Esophagus (tissue), 2 donors: ENCODE results near the gene ALB. TPM values are rescaled to one million over a fixed set of nuclear protein-coding genes. Genes with fewer than 3 reads are reported as not detected.

ENCODE experiments used
- H3K27ac ChIP-seq, 2 donors: one replicate each; pipeline ENCODE4 v1.5.1; 2013; ENCODE audit warnings: low read depth in 2 of 2, mild to moderate bottlenecking in 2 of 2, inconsistent platforms in 1 of 2, low read length in 1 of 2, moderate library complexity in 1 of 2
- H3K27me3 ChIP-seq, 2 donors: one replicate each; pipeline ENCODE4 v1.6.1; 2013; ENCODE audit warnings: low read length in 2 of 2, control low read depth in 1 of 2, mild to moderate bottlenecking in 1 of 2; ENCODE audit not compliant: insufficient read depth in 2 of 2, control insufficient read depth in 1 of 2
- H3K36me3 ChIP-seq, 2 donors: one replicate each; pipeline ENCODE4 v1.6.1; 2013; ENCODE audit warnings: low read length in 1 of 2; ENCODE audit not compliant: control insufficient read depth in 2 of 2, insufficient read depth in 2 of 2
- H3K4me1 ChIP-seq, 2 donors: one replicate each; pipeline ENCODE4 v1.6.1; 2013; ENCODE audit warnings: low read length in 1 of 2; ENCODE audit not compliant: control insufficient read depth in 2 of 2, insufficient read depth in 2 of 2
- H3K4me3 ChIP-seq, 2 donors: one replicate each; pipeline ENCODE4 v1.5.1; 2013; ENCODE audit warnings: low read length in 2 of 2, mild to moderate bottlenecking in 2 of 2, low read depth in 1 of 2, moderate library complexity in 1 of 2
- H3K9me3 ChIP-seq, 2 donors: one replicate each; pipeline ENCODE4 v1.6.1; 2013; ENCODE audit warnings: mild to moderate bottlenecking in 2 of 2, low read depth in 1 of 2, low read length in 1 of 2, moderate library complexity in 1 of 2; ENCODE audit not compliant: control insufficient read depth in 2 of 2, insufficient read depth in 1 of 2
- WGBS, 2 donors: extraction: QIAGEN DNeasy Blood & Tissue Kit; methylation state at CpG; one replicate each; pipeline ENCODE4 v1.1.7; 2013; 5-methylcytosine and 5-hydroxymethylcytosine counted together
- polyA plus RNA-seq, 2 donors: library from polyadenylated mRNA; stranded (reverse); fragments of 200-250 nt; gene quantifications; one replicate each; pipeline ENCODE4 v1.2.3, GENCODE V29; 2013
- donor health status: healthy with polysubstance abuse.
- donor health status: Bipolar disorder and iron deficiency.

ALB gene
- polyA plus RNA-seq, 2 donors, result 0.05 to 0.08 TPM

DNA sequence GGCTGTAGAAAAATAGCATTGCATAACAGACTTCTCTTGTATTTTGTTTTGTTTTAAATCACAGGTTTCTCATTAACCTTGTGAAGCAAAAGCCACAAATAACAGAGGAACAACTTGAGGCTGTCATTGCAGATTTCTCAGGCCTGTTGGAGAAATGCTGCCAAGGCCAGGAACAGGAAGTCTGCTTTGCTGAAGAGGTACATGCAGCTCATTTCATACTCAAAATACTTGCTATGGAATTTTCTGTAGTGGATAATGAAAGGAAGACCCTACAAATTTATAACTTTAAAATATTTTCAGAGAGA, 49.6 kb downstream of the ALB start:
- Histone ChIP-seq H3K27ac (no peak overlapping the region), H3K4me3 (no peak overlapping the region), H3K27me3 (no peaks in the 10 kb centered on the region), H3K36me3 (no peaks in the 10 kb centered on the region), H3K4me1 (peaks cover 0 to 3% of the 10 kb centered on the region in 2 donors), H3K9me3 (no peaks in the 10 kb centered on the region)

GRCh38 chr4:73454920-73455319, 50.8 kb downstream of the ALB start:
- H3K27ac ChIP-seq, result no peak overlapping the region
- no peaks in the 10 kb centered on the region for H3K36me3 ChIP-seq
- no peaks in the 10 kb centered on the region for H3K9me3 ChIP-seq
- H3K27me3 ChIP-seq, result no peaks in the 10 kb centered on the region
- no peak overlapping the region for H3K4me3 ChIP-seq
- H3K4me1 ChIP-seq, result peaks cover 0 to 3% of the 10 kb centered on the region in 2 donors
- WGBS, 2 donors, result 81 to 84% methylated on average over 3 of the region's 3 CpGs

- Histone ChIP-seq H3K4me1 (no peaks in the 10 kb centered on the region), H3K27ac (no peak overlapping the region), H3K9me3 (no peaks in the 10 kb centered on the region), H3K36me3 (no peaks in the 10 kb centered on the region), H3K4me3 (no peak overlapping the region), H3K27me3 (no peaks in the 10 kb centered on the region)
- 75 to 88% methylated on average over 5 of the region's 5 CpGs for WGBS, 2 donors
These were observed 52.3 kb downstream of the ALB start for GRCh38 chr4:73456177-73457022.

DNA sequence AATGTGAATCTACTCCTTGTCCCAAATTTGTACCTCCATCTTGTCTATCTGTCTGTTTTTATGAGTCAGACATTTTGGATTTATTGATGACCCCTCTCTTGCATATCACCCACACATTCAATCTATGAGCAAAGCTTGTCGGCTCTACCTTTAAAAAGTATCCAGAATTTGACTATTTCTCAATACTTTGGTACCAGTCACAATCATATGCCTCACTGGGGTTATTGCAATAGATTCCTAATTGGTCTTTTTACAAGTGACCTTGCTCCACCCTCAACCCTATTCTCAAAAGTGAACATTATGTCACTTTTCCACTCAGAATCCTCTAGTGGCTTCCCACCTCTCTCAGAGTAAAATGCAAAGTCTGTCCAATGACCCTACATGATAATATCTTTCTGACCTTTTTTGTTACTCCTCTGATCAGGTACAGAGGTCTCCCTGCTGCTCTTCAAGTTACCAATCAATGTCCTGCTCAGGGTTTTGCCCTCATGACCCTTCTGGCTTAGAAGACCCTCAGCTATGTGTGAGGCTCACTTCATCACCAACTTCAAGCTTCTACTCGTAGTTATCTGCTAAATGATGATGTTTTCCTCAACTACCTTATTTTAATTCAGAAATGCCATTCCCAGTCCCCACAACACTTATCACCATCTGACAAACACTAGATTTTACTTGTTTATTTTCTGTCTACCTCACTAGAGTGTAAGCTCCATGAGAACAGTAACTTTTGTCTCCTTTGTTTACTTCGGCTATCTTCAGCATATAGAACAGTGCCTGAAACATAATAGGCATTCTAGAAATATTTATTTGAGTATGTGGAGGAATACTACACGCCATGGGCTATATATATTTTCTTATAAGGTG, 54.3 kb downstream of the ALB start:
- Histone ChIP-seq H3K9me3 (no peaks in the 10 kb centered on the region), H3K27me3 (no peaks in the 10 kb centered on the region), H3K4me1 (no peaks in the 10 kb centered on the region), H3K27ac (no peak overlapping the region), H3K36me3 (no peaks in the 10 kb centered on the region), H3K4me3 (no peak overlapping the region)
- 81 to 82% methylated on average over 4 of the region's 4 CpGs for WGBS, 2 donors

GRCh38 chr4:73459048-73459421, 54.9 kb downstream of the ALB start:
- Histone ChIP-seq H3K36me3 (no peaks in the 10 kb centered on the region), H3K4me1 (no peaks in the 10 kb centered on the region), H3K27ac (no peak overlapping the region), H3K4me3 (no peak overlapping the region), H3K9me3 (no peaks in the 10 kb centered on the region), H3K27me3 (no peaks in the 10 kb centered on the region)
- 75 to 83% methylated on average over 3 of the region's 3 CpGs for WGBS, 2 donors

GRCh38 chr4:73460913-73461522, 56.9 kb downstream of the ALB start:
- Histone ChIP-seq H3K27ac (no peak overlapping the region), H3K4me3 (no peak overlapping the region), H3K27me3 (no peaks in the 10 kb centered on the region), H3K36me3 (no peaks in the 10 kb centered on the region), H3K4me1 (no peaks in the 10 kb centered on the region), H3K9me3 (no peaks in the 10 kb centered on the region)
- 82 to 84% methylated on average over 3 to 4 of the region's 4 CpGs for WGBS, 2 donors

GRCh38 chr4:73468170-73468569, 64.1 kb downstream of the ALB start:
- Histone ChIP-seq H3K4me3 (no peak overlapping the region), H3K9me3 (no peaks in the 10 kb centered on the region), H3K27me3 (no peaks in the 10 kb centered on the region), H3K27ac (no peak overlapping the region), H3K4me1 (no peaks in the 10 kb centered on the region), H3K36me3 (no peaks in the 10 kb centered on the region)
- whole genome bisulfite sequencing, 2 donors, result 93 to 96% methylated on average over 3 of the region's 3 CpGs

DNA sequence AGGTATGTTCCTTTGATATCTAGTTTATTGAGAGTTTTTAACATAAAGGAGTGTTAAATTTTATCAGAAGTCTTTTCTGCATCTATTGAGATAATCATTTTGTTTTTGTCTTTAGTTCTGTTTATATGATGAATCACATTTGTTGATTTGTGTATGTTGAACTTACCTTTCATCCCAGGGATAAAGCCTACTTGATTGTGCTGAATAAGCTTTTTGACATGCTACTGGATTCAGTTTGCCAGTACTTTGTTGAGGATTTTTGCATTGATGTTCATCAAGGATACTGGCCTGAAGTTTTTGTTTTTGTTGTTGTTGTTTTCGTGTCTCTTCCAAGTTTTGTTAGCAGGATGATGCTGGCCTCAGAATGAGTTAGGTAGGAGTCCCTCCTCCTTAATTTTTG, 66.6 kb downstream of the ALB start:
- Histone ChIP-seq H3K4me3 (no peak overlapping the region), H3K36me3 (no peaks in the 10 kb centered on the region), H3K4me1 (no peaks in the 10 kb centered on the region), H3K9me3 (no peaks in the 10 kb centered on the region), H3K27me3 (no peaks in the 10 kb centered on the region), H3K27ac (no peak overlapping the region)
- 77 to 83% methylated on average over 1 of the region's 1 CpG for WGBS, 2 donors
